Psoas muscle (tissue), 8 donors: ENCODE results near the gene ETV6. TPM values are rescaled to one million over a fixed set of nuclear protein-coding genes. Genes with fewer than 3 reads are reported as not detected.

Experiments
- ATAC-seq, 4 donors: fragments of 200-7000 bp; cut with Tn5 transposase; one replicate each; pipeline ENCODE4 v1.9.1; 2020; ENCODE audit warnings: moderate library complexity in 3 of 4, mild to moderate bottlenecking in 2 of 4
- DNase-seq, 2 donors: peaks; one replicate each; pipeline ENCODE4 v3.0.0-alpha.2; 2020
- H3K27ac ChIP-seq: fragments of 200-600 bp; one replicate; pipeline ENCODE4 v1.8.0; 2022
- H3K27me3 ChIP-seq, 3 donors: fragments of 200-600 bp in 1 of 3; one replicate each; pipeline versions ENCODE4 v1.6.1 to v1.8.0; 2013 to 2022; ENCODE audit warnings: low read length in 2 of 3, mild to moderate bottlenecking in 2 of 3, moderate library complexity in 1 of 3; ENCODE audit not compliant: insufficient read depth in 3 of 3
- H3K36me3 ChIP-seq, 2 donors: fragments of 200-600 bp in 1 of 2; one replicate each; pipeline versions ENCODE4 v1.6.1 to v1.8.0; 2013 to 2022; ENCODE audit warnings: low read depth in 1 of 2, mild to moderate bottlenecking in 1 of 2, moderate library complexity in 1 of 2; ENCODE audit not compliant: insufficient read depth in 1 of 2
- H3K4me1 ChIP-seq: fragments of 200-600 bp; one replicate; pipeline ENCODE4 v1.8.0; 2022
- H3K4me3 ChIP-seq: fragments of 200-600 bp; one replicate; pipeline ENCODE4 v1.8.0; 2022; ENCODE audit warnings: mild to moderate bottlenecking
- H3K9me3 ChIP-seq: fragments of 200-600 bp; one replicate; pipeline ENCODE4 v1.8.0; 2022
- CTCF ChIP-seq: fragments of 200-600 bp; IDR thresholded peaks from one replicate; pipeline ENCODE4 v1.8.0; 2022; ENCODE audit warnings: antibody characterized with exemption
- WGBS, 3 donors: extraction: QIAGEN DNeasy Blood & Tissue Kit; methylation state at CpG; one replicate each; pipeline versions ENCODE4 v1.1.6 to v1.1.7; 2013; 5-methylcytosine and 5-hydroxymethylcytosine counted together
- intact Hi-C, 2 donors: fragments of 100-400 bp; cut with DNase I; formaldehyde crosslinking; loops; one replicate each; pipeline versions ENCODE4 v1.11.0 to v1.14.2; 2022
- polyA plus RNA-seq, 3 donors: library from polyadenylated mRNA; stranded (reverse); fragments of 200-250 nt; gene quantifications; one replicate each; pipeline ENCODE4 v1.2.3, GENCODE V29; 2013
- total RNA-seq, 4 donors: library from RNA; stranded (reverse); fragmentation: NEBNext Ultra II Directional in 2 of 4; extraction: Animal tissue kit (Norgen Biotek cat#: 25700) in 2 of 4; gene quantifications; one replicate each; pipeline versions ENCODE4 v1.2.1 to v1.2.4, GENCODE V29; 2021 to 2023
- donor health status: healthy with polysubstance abuse.
- donor health status: DM: no; HTN: no; CAD: no; lungs with moderate emphysema.
- donor health status: Bipolar disorder and iron deficiency.
- donor health status: healthy.
- donor health status: DM: yes; HTN: yes; CAD: no.
- donor health status: DM: no; HTN: no; CAD: no.
- donor health status: DM: no; HTN: no; CAD: no.
- donor health status: DM: yes; HTN: yes; CAD: no.

Gene ETV6
- total and polyA plus RNA-seq, 7 donors: 2.8 to 22.9 (median 4.9) TPM

GRCh38 chr12:11746024-11746771 is 96.7 kb downstream of the ETV6 start:
- no peak overlapping the region for H3K27ac ChIP-seq

GRCh38 chr12:11746940-11747716 is 97.7 kb downstream of the ETV6 start:
- Histone ChIP-seq H3K36me3 (peaks cover 0 to 2% of the 10 kb centered on the region in 2 donors), H3K4me3 (no peak overlapping the region), H3K27ac (no peak overlapping the region), H3K27me3 (no peaks in the 10 kb centered on the region), H3K9me3 (no peaks in the 10 kb centered on the region), H3K4me1 (peaks cover 3% of the 10 kb centered on the region)
- intact Hi-C loops: no loop called here
- no peak for ATAC-seq
- 85 to 91% (median 87%) methylated on average over 7 of the region's 7 CpGs for WGBS, 3 donors
- DNase-seq: no peak
- no peak for TF ChIP-seq CTCF

More at GRCh38 chr12:11746024-11746771, 96.7 kb downstream of the ETV6 start:
- DNase-seq (no peak), ATAC-seq (no peak)
- Histone ChIP-seq H3K9me3 (no peaks in the 10 kb centered on the region), H3K4me3 (no peak overlapping the region), H3K36me3 (peaks cover 0 to 2% of the 10 kb centered on the region in 2 donors), H3K27me3 (no peaks in the 10 kb centered on the region), H3K4me1 (peaks cover 12% of the 10 kb centered on the region)
- 83 to 86% (median 86%) methylated on average over 8 of the region's 8 CpGs for WGBS, 3 donors
- TF ChIP-seq CTCF: no peak
- intact Hi-C loops: no loop called here

- DNase-seq (no peak), ATAC-seq (no peak)
- no peak overlapping the region for H3K27ac ChIP-seq
- TF ChIP-seq CTCF: no peak
- peaks cover 3% of the 10 kb centered on the region for H3K4me1 ChIP-seq
- WGBS, 3 donors: 83 to 88% (median 87%) methylated on average over 3 of the region's 3 CpGs
- no peak overlapping the region for H3K4me3 ChIP-seq
- intact Hi-C loops: no loop called here
- no peaks in the 10 kb centered on the region for H3K9me3 ChIP-seq
- no peaks in the 10 kb centered on the region for H3K27me3 ChIP-seq
- H3K36me3 ChIP-seq: peaks cover 0 to 2% of the 10 kb centered on the region in 2 donors
Observed at GRCh38 chr12:11747969-11748368, 98.5 kb downstream of the ETV6 start.

- no peak for DNase-seq
- no peak overlapping the region for H3K4me3 ChIP-seq
- 92 to 96% (median 96%) methylated on average over 6 of the region's 6 CpGs for WGBS, 3 donors
- no peak overlapping the region for H3K27ac ChIP-seq
- peaks cover under 1% of the 10 kb centered on the region for H3K4me1 ChIP-seq
- ATAC-seq: no peak
- no peak for TF ChIP-seq CTCF
- intact Hi-C loops: no loop called here
- no peaks in the 10 kb centered on the region for H3K9me3 ChIP-seq
- H3K27me3 ChIP-seq: no peaks in the 10 kb centered on the region
- peaks cover 0 to 2% of the 10 kb centered on the region in 2 donors for H3K36me3 ChIP-seq
Observed at GRCh38 chr12:11748903-11749302, 99.4 kb downstream of the ETV6 start.
